ENCODE data around the gene NOXA1.
"Not testable (repeated sequence)": the region's sequence is repeated elsewhere in the genome, so short reads cannot be mapped to it uniquely, and the experiment has no call there.

The NOXA1 gene

DNA sequence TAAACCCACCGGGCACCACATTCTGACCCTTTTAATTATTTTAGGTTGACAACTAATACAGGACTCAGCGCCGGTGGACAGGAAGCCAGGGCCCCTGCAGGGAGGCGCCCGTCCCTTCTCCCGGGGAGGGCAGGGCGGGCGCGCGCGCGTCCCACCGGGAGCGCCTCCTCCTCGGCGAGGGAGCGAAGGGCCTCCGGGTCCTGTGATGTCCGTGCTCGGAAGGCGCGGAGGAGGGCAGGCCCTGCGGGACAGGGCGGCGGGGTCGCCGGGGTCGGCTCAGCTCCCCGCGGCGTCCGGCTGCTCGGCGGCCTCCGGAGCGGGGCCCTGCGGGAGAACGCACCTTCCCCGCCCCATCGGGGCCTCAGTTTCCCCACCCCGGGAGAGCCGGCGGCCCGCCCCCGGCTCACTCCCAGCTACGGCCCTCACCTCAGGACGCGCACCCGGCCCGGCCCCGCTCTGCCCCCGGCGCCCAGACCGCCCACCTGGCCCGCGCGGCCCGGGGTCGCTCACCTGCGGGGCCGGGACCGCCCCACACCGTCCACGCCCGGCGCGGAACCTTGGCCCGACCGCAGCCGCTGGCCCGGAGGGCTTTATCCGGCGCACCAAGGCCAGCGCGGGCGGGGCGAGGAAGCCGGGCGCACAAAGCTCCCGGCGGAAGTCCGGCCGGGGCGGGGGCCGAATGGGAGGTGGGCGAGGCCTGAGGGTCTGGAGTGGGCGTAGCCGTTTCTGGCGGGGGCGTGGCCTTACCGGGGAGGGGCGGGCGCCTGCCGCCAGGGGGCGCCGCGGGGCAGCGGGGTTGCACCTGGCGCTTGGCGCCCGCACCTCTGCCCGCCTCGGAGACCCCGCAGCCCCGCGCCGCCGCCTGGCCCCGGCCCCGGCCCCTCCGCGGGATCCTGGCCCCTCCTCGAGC is at the start of gene NOXA1, which contains the start of gene EXD3:
Gene NOXA1, plus strand, starts transcription at position 790 of the 910 bp plus-strand sequence. CDS start 137 bp downstream, outside the sequence.
Gene EXD3, minus strand, starts transcription at position 559 of the 910 bp plus-strand sequence. CDS start 27,805 bp downstream, outside the sequence.
- DNase-seq (ENCODE audit: low read depth, low spot score), result peak; percentile 87

- DNase-seq (ENCODE audit: low read depth, low spot score), result peak; percentile 76
Measured at GRCh38 chr9:137373611-137373980, 49.6 kb upstream of the NOXA1 start.

DNA sequence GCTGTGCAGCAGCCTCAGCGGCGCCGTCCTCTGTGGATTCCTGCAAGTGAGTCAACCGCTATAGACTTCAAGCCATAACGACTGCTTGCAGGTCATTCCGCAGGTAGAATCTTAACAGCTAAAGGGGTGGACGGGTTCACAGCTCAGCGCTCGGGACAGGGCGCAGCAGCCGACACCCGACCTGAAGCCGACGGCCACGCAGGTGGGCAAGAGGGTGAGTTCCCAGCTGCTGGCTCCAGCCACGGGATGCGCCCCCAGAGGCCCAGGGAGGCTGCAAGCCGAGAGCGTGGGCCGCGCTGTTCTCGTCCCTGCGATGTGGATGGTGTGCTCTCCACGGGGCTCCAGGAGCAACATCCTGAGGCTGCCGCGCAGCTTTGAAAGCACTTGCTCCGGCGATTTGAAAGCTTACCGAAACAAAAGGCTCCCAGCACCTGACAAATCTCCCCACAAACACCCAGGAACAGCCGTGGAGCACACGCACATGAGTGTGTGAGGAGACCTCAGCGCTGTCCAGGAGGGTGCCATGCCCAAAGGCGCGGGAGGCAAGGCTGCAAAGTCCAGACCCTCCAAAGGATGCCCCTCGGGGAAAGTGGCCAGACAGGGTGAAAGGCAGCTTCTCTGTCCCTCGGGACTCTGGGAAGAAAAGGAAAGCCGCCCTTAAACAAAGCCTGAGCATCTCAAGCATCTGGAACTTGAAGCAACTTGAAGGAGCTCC is 48.9 kb upstream of the NOXA1 start:
- no peak for DNase-seq (ENCODE audit: low read depth, low spot score)

- DNase-seq (ENCODE audit: low read depth, low spot score), result no peak
Measured at GRCh38 chr9:137375321-137376058, 47.7 kb upstream of the NOXA1 start.

DNA sequence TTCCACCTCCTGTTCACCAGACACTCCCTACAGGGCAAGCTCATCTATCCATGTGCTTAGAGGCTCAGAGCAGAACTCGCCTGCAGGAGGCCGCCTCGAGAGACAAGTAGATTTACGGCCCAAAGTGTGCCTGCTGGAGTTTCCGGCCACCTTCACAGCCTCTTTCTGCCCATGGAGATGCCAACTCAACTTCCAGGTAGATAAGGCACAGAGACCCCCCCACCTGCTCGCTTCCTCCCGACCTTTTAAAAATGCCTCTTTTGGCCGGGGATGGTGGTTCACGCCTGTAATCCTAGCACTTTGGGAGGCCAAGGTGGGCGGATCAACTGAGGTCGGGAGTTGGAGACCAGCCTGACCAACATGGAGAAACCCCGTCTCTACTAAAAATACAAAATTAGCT is 46.8 kb upstream of the NOXA1 start:
- DNase-seq (ENCODE audit: low read depth, low spot score), result no peak

GRCh38 chr9:137378688-137379410 is 44.3 kb upstream of the NOXA1 start:
- not testable (repeated sequence) for DNase-seq (ENCODE audit: low read depth, low spot score)

DNA sequence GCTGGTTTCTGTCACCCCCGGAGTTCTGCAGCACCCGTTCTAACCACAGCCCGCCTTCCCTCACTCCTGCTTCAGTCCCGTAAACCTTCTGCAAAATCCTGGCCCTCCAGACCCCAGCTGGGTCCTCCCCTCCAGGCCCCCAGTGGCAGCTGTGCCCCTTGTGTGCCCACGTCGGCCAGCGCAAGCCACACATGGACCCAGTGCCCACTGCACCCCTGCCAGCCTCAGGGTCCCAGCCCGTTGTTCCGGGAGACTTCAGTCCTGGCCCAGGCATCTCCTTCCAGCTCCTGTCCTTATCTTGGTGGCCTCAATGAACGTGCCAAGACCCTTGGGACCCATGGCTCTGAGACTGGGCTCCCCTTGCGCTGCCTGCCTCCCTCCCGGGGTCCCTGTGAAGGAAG is 43.4 kb upstream of the NOXA1 start:
- DNase-seq (ENCODE audit: low read depth, low spot score), result no peak

- DNase-seq (ENCODE audit: low read depth, low spot score), result no peak
Measured at GRCh38 chr9:137380171-137380570, 43.0 kb upstream of the NOXA1 start.

DNA sequence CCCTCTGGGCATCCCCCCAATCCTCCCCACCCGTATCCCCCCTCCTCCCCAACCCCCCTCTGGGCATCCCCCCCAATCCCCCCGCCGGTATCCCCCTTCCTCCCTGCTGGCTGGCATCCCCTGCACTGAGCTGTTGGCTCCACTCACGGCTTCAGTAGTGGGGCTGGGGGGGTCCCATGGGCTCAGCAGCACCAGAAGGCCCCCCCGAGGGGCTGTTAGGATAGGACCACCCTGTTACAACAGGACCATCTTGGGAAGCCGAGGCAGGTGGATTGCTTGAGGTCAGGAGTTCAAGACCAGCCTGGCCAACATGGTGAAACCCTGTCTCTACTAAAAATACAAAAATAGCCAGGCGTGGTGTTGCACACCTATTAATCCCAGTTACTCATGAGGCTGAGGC is 42.6 kb upstream of the NOXA1 start:
- no peak for DNase-seq (ENCODE audit: low read depth, low spot score)

DNA sequence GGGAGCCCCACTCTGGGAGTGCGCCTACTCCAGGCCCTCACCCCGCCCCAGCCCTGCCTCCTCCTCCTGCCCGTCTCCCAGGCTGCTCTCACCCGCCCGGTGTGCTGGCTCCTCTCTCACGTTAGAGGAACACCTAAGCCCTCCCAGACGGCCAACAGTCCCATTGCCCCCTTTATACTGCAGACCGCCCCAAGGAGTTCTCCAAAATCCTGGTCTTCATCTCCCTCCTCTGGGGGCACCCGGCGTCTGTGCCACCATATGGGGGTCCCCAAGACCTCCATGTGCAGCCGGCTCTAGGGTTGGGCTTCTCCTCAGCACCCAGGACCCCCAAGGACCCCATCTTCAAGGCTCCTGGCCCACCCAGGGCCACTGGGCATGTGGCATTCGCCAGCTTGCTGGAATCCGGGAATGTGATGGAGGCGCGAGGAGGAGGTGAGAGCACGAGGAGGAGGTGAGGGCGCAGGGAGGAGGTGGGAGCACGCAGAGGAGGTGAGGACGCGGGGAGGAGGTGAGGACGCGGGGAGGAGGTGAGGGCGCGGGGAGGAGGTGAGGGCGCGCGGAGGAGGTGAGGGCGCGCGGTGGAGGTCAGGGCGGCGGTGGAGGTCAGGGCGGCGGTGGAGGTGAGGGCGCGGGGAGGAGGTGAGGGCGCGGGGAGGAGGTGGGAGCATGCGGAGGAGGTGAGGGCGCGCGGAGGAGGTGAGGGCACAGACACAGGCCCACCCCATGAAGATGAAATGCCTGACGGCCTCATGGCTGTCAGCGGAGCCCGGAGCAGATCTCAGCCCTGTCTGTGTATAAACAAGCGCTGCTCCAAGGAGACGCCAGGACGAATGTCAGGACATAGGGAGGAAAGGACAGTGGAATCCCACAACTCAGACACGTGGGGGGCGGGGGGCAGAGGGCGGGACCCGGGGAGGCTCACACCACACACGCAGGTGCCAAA is 41.4 kb upstream of the NOXA1 start:
- DNase-seq (ENCODE audit: low read depth, low spot score), result no peak

- peak; percentile 35 for DNase-seq (ENCODE audit: low read depth, low spot score)
Measured at GRCh38 chr9:137382444-137383080, 40.6 kb upstream of the NOXA1 start.

- no peak for DNase-seq (ENCODE audit: low read depth, low spot score)
Measured at GRCh38 chr9:137383081-137383783, 40.0 kb upstream of the NOXA1 start.

DNA sequence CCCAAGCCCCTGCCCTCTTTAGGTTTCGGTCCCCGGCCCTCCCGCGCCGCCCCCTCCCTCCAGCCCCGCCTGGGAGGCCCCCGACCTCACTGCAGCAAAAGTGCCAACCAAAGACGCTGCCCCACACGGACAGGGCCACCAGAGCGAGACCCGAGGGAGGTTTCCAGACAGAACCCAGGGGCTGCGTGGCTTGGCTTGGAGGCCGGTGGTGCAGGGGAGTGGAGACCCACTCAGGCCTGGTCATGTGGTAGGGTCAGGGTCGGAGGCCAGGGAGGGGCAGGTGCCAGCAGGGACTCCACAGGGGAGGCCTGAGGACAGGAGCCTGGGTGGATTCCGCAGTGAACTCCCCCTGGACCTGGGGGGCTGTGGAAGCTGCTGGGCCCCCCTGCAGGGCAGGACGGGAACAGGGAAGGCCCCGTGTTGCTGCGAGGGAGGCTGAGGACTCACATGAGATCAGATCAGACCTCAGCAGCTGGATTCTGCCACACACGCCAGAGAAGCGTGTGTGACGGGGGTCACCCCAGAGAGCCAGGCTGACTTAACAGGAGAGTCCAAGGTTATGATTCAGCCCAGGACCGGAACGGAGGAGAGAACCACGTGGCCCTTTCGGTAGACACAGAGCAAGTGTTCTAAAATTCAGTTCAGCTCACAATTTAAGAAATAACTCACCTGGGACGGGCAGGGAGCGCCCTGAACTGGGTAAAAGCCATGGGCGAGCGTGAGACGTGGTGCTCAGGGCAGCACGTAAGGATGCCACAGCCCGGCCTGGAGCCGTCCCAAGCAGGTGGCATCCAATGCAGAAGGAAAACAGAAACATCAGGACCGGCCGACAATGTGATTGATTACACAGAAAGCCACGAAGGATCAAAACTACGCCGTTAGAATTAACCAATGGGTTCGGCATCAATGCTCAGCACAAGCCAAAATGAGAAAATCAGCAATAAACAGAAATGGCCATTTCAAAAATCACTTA is 39.1 kb upstream of the NOXA1 start:
- no peak for DNase-seq (ENCODE audit: low read depth, low spot score)

DNA sequence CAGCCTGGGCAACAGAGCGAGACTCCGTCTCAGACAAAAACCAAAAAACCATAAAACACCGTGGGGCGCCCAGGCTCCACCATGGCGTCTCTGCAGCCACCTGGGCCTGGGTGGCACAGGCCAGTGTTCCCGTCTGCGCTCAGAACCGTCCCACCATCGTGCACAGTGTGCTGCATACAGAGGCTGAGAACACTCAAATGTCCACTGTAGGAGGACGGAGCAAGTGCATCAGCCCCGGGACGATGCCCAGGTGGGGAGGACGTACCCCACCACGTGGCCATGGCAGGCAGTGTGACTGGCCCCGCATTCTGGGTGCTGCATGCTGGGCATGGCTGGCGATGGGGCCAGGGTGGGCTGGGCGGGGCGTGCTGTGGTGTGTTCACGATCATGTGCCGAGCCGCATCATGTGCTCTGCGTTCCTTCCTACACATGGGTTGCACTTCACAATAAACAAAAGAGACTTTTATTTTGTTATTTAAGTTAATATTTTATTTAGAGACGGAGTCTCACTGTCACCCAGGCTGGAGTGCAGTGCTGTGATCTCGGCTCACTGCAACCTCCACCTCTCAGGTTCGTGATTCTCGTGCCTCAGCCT is 38.0 kb upstream of the NOXA1 start:
- no peak for DNase-seq (ENCODE audit: low read depth, low spot score)

- not testable (repeated sequence) for DNase-seq (ENCODE audit: low read depth, low spot score)
Measured at GRCh38 chr9:137386507-137387113, 36.6 kb upstream of the NOXA1 start.

- DNase-seq (ENCODE audit: low read depth, low spot score), result no peak
Measured at GRCh38 chr9:137387114-137387890, 35.9 kb upstream of the NOXA1 start.

All from ELF-1 (cell line).